Testis (tissue), 3 donors: Measurements from ENCODE around the gene SMARCD1. TPM values are rescaled to one million over a fixed set of nuclear protein-coding genes. Genes with fewer than 3 reads are reported as not detected.

Experiments
- DNase-seq: peaks from one replicate; pipeline ENCODE4 v3.0.0-alpha.2; 2019
- H3K27ac ChIP-seq, 2 donors: fragments of 200-600 bp; sonication (generic); one replicate each; pipeline ENCODE4 v1.5.1; 2019
- H3K27me3 ChIP-seq: fragments of 200-600 bp; sonication (generic); one replicate; pipeline ENCODE4 v1.5.1; 2019
- H3K36me3 ChIP-seq: fragments of 200-600 bp; sonication (generic); one replicate; pipeline ENCODE4 v1.5.1; 2017; ENCODE audit warnings: low read depth; ENCODE audit errors: missing control alignments
- H3K4me1 ChIP-seq: fragments of 200-600 bp; sonication (generic); one replicate; pipeline ENCODE4 v1.5.1; 2019
- H3K4me3 ChIP-seq, 2 donors: fragments of 200-600 bp; sonication (generic); one replicate each; pipeline ENCODE4 v1.5.1; 2017 to 2019
- H3K9me3 ChIP-seq: fragments of 200-600 bp; sonication (generic); one replicate; pipeline ENCODE4 v1.5.1; 2017
- POLR2A ChIP-seq: fragments of 450-650 bp; IDR thresholded peaks from one replicate; pipeline ENCODE4 v1.6.1; 2017; ENCODE audit warnings: antibody characterized with exemption, mild to moderate bottlenecking, moderate library complexity
- WGBS, 2 donors: methylation state at CpG; one replicate each; pipeline ENCODE4 v1.1.5; 2018; 5-methylcytosine and 5-hydroxymethylcytosine counted together
- intact Hi-C: fragments of 100-400 bp; cut with DNase I; formaldehyde crosslinking; loops from one replicate; pipeline ENCODE4 v1.15.1; 2023; ENCODE audit warnings: low total_unique reads
- polyA plus RNA-seq: library from polyadenylated mRNA; stranded (reverse); fragments of 350-450 nt; fragmentation: Illumina TruSeq; extraction: RNeasy Lipid Tissue Mini Kit (QIAGEN cat#74804); gene quantifications from one replicate; pipeline ENCODE4 v1.2.3, GENCODE V29; 2014; ENCODE audit warnings: low read depth, low replicate concordance; ENCODE audit not compliant: insufficient read depth
- total RNA-seq, 2 donors: library from RNA; depleted of rRNA; stranded (reverse); fragments of >200 nt; gene quantifications; one replicate each; pipeline ENCODE4 v1.2.3, GENCODE V29; 2016
- TF ChIP-seq, protein P1 (sequence below), 3 experiments: fragments of 450-650 bp in 2 of 3; fragments of 200-600 bp in 1 of 3; sonication (generic) in 1 of 3; IDR thresholded peaks; one replicate each; pipeline ENCODE4 v1.5.1; 2016 to 2019; ENCODE audit warnings: antibody characterized with exemption in 3 of 3, mild to moderate bottlenecking in 2 of 3, moderate library complexity in 1 of 3

The SMARCD1 gene
- total and polyA plus RNA-seq, 3 donors from 2014 or later, result 67.3 to 99.0 (median 87.6) TPM

DNA sequence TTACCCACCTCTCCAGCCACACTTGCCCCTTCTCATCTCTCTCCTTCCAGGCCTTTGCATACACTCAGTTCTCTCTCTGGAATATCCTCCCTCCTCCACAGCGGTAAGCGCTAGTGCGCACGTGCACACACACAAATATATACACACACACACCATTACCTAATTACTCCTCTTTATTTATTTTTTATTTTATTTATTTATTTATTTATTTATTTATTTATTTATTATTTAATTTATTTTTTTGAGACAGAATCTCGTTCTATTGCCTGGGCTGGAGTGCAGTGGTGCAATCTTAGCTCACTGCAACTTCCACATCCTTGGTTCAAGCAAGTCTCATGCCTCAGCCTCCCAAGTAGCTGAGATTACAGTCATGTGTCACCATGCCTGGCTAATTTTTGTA, 16.1 kb upstream of the SMARCD1 start:
- Histone ChIP-seq H3K4me1 (no peaks in the 10 kb centered on the region), H3K4me3 (no peak overlapping the region), H3K27me3 (no peaks in the 10 kb centered on the region), H3K9me3 (no peaks in the 10 kb centered on the region), H3K36me3 (no peaks in the 10 kb centered on the region), H3K27ac (no peak overlapping the region)
- no peak for TF ChIP-seq POLR2A
- TF ChIP-seq, protein P1, sequence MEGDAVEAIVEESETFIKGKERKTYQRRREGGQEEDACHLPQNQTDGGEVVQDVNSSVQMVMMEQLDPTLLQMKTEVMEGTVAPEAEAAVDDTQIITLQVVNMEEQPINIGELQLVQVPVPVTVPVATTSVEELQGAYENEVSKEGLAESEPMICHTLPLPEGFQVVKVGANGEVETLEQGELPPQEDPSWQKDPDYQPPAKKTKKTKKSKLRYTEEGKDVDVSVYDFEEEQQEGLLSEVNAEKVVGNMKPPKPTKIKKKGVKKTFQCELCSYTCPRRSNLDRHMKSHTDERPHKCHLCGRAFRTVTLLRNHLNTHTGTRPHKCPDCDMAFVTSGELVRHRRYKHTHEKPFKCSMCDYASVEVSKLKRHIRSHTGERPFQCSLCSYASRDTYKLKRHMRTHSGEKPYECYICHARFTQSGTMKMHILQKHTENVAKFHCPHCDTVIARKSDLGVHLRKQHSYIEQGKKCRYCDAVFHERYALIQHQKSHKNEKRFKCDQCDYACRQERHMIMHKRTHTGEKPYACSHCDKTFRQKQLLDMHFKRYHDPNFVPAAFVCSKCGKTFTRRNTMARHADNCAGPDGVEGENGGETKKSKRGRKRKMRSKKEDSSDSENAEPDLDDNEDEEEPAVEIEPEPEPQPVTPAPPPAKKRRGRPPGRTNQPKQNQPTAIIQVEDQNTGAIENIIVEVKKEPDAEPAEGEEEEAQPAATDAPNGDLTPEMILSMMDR (IDR thresholded peaks at IDR 0.05), result no peak
- 95 to 97% methylated on average over 5 of the region's 5 CpGs for WGBS, 2 donors
- intact Hi-C loops, result loop anchor here (10.0 kb wide), 1 partner anchor 204 kb away; no protein-coding TSS in a partner anchor
- DNase-seq, result no peak

DNA sequence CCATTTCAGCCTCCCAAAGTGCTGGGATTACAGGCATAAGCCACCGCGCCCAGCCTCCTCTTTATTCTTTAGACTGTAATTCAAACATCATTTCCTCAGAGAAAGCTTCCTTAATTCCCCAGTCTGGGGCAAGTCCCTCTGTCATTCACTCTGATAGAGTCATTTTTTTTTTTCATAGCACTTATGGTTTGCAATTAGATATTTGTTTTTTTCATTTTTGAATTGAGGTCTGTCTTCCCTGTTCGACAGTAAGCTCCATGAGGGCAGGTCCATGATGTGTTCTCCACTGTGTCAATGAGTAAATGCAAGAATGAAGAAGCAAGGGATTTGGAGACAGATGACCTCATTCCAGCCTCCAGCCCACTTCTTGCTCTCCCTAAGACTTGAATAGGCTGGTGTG, 15.6 kb upstream of the SMARCD1 start:
- Histone ChIP-seq H3K4me3 (no peak overlapping the region), H3K27ac (no peak overlapping the region), H3K27me3 (no peaks in the 10 kb centered on the region), H3K36me3 (no peaks in the 10 kb centered on the region), H3K9me3 (no peaks in the 10 kb centered on the region), H3K4me1 (no peaks in the 10 kb centered on the region)
- intact Hi-C loops, result loop anchor here (10.0 kb wide), 1 partner anchor 205 kb away; no protein-coding TSS in a partner anchor
- no peak for TF ChIP-seq POLR2A
- TF ChIP-seq, protein P1 (IDR thresholded peaks at IDR 0.05), result no peak
- no peak for DNase-seq
- 88 to 100% methylated on average over 3 of the region's 3 CpGs for WGBS, 2 donors

DNA sequence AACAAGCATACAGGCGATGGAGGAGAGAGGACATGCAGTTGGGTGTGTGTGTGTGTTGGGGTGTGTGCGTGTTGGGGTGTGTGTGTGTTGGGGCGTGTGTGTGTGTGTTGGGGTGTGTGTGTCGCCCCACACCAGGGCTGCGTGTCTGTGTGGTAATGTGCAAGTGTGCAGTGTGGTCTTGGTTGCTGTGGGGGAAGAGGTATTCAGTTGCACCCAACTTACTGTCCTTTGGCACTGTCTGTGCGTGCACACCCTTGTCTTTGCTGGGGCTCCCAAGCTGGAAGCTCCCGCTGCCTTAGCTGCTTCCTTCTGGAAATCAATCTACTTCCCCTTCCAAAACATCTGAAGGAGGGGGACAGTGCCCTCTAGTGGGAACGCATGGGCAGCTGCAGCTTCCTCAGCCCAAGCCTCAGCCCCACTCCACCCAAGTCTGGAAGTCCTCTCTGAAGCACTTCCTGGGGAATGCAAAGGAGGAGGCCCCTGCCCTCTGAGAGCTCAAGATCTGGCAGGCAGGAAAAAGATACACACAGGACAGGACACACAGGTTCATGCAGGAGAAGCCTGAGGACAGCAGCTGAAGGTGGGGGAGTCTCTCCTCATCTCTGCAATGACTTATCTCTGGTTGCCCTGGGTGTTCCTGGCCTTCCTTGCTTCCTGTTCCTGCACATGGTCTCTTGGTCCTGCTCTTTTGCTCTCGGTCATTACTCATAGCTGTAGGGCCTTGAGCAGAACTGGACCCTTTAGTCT, 14.7 kb upstream of the SMARCD1 start:
- Histone ChIP-seq H3K9me3 (no peaks in the 10 kb centered on the region), H3K27ac (no peak overlapping the region), H3K36me3 (no peaks in the 10 kb centered on the region), H3K4me1 (peaks cover 4% of the 10 kb centered on the region), H3K27me3 (no peaks in the 10 kb centered on the region), H3K4me3 (no peak overlapping the region)
- DNase-seq, result peak; percentile 84
- WGBS, 2 donors, result 57 to 67% methylated on average over 8 to 9 of the region's 9 CpGs
- intact Hi-C loops, result no loop called here
- no peak for TF ChIP-seq POLR2A
- TF ChIP-seq, protein P1 (IDR thresholded peaks at IDR 0.05), result peak; percentile 77 to 91 (median 88)

DNA sequence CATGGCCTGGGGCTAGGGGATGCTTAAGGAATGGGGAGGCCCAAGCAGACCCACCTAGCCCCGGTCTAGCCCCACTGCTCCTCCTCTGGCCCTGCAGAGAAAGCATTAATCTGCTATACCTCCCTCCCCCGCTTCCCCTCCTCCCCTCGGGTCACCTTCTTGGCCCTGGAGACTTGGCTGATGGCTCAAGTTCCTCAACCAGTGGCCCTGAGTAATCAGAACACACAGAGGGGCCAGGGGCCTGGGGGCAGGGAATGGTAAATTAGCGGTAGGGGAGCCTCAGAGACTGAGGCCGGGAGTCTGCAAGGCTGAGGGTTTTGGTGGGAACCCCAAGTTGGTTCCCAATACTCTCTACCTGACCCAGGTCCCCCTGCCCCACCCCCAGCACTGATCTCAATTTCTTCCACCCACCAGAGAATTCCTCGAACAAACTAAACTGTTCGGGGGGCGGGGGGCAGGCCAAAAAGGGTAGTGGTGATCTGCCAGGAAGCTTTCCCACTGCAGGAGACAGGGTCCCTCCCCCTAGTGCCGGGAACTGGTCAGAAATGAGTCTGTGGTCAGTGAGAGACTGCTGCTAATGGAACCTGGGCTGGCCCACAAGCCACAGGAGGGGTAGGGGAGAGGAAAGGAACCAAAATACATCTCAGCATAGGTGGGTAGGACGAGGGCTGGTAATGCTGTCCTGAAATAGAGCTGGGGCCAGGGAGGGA, 12.8 kb upstream of the SMARCD1 start:
- Histone ChIP-seq H3K4me1 (peaks cover 4% of the 10 kb centered on the region), H3K9me3 (no peaks in the 10 kb centered on the region), H3K36me3 (no peaks in the 10 kb centered on the region), H3K4me3 (no peak overlapping the region), H3K27me3 (no peaks in the 10 kb centered on the region), H3K27ac (no peak overlapping the region)
- no peak for DNase-seq
- intact Hi-C loops, result no loop called here
- TF ChIP-seq, protein P1 (IDR thresholded peaks at IDR 0.05), result no peak
- TF ChIP-seq POLR2A, result no peak
- 77 to 84% methylated on average over 10 of the region's 10 CpGs for WGBS, 2 donors
